ENCODE measurements around the gene CPLANE2.
"Not testable (repeated sequence)": the region's sequence is repeated elsewhere in the genome, so short reads cannot be mapped to it uniquely, and the experiment has no call there.

CPLANE2 gene

GRCh38 chr1:16248603-16249516 lies 11.9 kb upstream of the CPLANE2 start:
- no peak for DNase-seq

GRCh38 chr1:16248007-16248436 lies 11.0 kb upstream of the CPLANE2 start:
- DNase-seq: no peak

- DNase-seq: no peak
Measured at GRCh38 chr1:16247441-16247840, 10.5 kb upstream of the CPLANE2 start.

DNA sequence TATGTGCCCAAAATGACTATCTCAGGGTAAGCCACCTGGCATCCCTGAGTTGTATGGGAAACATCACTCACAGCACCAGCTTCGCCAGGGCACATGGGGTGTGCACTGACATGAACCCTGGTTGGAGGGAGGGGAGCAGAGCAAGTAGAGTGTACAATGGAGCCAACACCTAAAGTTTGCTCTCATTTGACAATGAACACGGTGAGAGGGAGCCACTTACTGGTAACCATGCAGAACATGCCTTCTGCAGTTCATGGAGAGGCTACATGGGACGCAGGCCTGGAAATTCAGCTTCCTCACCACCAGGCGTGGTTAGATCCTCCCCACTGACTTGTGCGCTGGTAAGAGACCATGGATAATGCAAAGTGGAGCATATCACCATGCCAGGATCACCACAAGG lies 10.0 kb upstream of the CPLANE2 start:
- DNase-seq: no peak

DNA sequence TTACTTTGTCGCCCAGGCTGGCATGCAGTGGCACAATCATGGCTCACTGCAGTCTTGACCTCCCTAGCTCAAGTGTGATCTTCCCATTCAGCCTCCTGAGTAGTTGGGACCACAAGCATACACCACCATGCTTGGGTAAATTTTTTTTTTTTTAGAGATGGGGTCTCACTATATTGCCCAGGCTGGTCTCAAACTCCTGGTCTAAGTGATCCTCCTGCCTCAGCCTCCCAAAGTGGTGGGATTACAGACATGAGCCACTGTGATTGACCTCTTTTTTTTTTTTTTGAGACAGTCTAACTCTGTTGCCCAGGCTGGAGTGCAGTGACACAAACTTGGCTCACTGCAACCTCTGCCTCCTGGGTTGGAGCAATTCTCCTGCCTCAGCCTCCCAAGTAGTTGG lies 9.3 kb upstream of the CPLANE2 start:
- not testable (repeated sequence) for DNase-seq

- DNase-seq: no peak
Measured at GRCh38 chr1:16245476-16246196, 8.7 kb upstream of the CPLANE2 start.

DNA sequence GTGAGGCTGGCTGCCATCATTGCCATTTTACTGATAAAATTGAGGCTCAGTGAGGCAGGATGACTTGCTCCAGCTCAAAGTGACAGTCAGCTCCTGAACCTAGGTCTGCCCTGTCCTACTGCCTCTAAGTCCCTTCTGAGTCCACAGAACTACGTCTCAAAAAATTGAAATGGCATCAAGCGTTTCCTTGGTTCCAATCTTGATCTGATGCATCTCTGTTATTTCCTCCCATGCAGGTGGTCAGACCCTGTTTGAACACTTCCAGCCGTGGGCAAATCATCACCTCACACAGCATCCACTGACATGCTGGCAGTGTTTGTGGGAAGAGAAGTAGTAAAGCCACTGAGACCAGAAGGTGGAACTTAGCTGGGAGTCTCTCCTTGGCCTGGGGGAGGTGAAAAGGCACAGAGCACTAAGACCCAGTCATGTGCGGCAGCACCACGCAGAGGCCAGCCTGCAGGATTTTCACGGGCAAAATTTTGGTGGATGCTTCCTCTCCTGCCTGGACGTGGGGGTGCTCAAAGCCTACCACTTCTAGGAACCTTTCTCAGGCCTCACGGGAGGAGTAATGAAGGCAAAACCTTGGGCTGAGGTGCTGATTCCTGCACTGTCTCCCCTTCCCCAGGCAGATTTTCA lies 7.8 kb upstream of the CPLANE2 start:
- no peak for DNase-seq

GRCh38 chr1:16243936-16244649 lies 7.1 kb upstream of the CPLANE2 start:
- peak; percentile 67 to 76 for DNase-seq

- no peak for DNase-seq
Measured at GRCh38 chr1:16243215-16243610, 6.2 kb upstream of the CPLANE2 start.

DNA sequence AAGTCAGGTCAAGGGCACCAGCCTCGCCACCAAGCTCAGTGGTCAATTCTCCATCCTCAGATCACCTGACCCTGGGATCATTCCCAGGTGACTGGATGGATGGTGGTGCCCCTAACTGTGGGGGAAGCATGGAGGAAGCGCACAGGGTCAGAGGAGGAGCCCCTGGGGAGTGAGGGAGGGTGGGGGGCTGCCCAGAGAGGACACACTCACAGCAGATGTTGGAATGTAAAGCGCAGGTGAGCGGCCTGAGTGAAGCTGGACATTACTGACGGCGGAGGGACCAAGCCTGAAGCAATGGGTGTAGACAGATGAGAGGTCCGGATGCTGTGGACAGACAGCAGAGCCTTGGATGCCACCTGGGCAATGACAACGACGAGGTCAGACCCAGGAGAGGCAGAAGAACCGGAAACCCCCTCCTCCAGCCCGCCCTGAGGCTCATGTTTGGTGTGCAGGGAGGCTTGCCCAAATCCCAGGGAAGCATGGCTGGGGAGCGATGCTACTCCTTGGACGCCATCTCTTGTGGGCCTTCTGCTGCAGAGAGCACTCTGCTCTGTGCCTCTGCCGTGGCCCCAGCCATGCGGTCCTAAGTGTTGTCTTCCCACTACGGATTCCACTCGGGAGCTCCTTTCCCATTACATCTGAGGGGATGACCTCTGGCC lies 5.7 kb upstream of the CPLANE2 start:
- DNase-seq: no peak

GRCh38 chr1:16241221-16241708 lies 4.3 kb upstream of the CPLANE2 start:
- no peak for DNase-seq

GRCh38 chr1:16239972-16240491 lies 3.0 kb upstream of the CPLANE2 start:
- no peak for DNase-seq

- DNase-seq: no peak
Measured at GRCh38 chr1:16237343-16237830, 404 bp upstream of the CPLANE2 start.

- DNase-seq: peak; percentile 51 to 52
Measured at GRCh38 chr1:16235944-16236510, 956 bp downstream of the CPLANE2 start.

DNA sequence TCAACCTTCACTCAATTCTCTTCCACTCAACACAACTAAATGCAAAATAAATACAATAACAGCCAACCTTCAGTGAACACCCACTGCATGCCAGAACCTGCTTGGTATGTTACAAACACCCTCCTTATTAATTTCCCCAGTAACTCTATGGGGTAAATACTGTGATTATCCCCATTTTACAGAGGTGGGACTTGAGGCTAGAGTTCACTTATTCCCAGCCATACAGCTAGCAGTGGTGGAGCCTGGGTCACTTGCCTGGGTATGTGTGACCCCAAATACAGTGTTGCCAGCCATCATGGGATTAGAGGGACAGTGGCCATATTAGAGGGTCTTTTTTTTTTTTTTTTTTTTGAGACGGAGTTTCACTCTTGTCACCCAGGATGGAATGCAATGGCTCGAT lies 1.6 kb downstream of the CPLANE2 start:
- no peak for DNase-seq

GRCh38 chr1:16233431-16233830 lies 3.6 kb downstream of the CPLANE2 start:
- DNase-seq: no peak

DNA sequence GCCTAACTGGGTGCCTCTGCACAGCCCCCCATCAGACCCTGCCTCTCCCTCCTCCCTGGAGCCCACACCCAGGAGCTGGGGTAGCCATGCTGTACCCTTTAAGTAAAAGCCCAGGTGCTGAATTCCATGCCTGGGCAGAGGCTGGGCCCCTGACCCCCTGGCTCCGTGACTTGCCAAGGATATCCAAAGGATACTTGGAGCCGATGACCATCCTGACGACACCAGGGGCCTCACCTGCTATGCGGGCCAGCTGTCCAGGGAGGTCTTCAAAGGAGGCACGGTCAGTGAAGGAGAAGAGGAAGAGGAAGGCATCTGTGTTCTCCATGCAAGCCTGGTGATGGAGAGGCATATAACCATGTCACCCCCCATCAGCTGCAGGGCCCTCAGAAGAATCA lies 4.7 kb downstream of the CPLANE2 start:
- DNase-seq: no peak

DNA sequence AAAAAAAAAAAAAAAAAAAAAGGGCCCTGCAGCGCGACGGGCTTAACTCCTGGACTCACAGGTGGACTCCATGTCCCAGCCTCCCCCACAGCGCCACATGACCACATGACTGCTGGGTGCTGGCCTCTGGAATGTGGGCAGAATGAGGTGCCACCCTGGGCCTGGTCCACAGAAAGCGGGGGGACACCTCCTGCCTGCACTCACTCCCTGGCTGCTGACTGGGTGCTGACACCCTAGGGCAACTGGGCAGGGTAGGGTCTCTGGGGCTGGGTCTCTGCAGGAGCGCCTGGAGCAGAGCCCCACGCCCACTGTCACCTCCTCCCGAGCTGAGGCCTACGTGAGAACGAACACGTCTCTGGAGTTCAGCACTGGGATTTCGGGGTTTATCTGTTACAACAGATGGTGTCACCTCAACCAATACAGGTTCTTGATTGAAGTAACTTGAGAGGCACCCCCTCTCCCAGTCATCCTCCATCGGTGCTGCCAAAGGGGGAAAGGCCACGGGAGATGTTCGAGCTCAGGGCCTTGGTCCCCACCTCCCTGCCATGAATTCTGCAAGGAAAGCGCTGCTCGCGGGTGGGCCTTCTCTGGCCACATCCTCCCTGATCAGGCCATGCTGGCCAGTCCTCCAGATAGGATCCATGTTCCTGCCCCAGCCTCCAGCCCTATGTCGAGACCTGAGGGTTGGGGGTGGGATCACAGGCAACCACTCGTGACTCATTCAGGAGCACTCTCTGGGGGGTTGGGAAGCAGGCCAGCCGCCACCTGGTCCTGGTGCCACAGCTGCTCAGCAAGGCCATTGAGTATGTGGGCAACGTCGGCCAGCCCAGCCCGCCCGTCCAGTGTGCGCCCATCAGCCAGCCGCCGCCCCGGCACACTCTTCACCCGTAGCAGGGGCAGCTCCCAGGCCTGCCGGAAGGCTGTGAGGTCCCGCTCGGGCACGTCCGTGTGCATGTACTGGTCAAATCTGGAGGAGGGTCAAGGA lies 5.4 kb downstream of the CPLANE2 start:
- no peak for DNase-seq

- no peak for DNase-seq
Measured at GRCh38 chr1:16230744-16231143, 6.2 kb downstream of the CPLANE2 start.
